NCI-H187 treated with DMSO at 0.1 percent for 48 hours (cell line): ENCODE data around the gene VPS4A.

Source experiments
- DNase-seq: peaks from one replicate; lab custom pipeline; 2025; lab: John Stamatoyannopoulos, UW

Gene VPS4A

GRCh38 chr16:69366431-69366830, 55.3 kb downstream of the VPS4A start:
- DNase-seq, result no peak

- DNase-seq, result no peak
Observed at GRCh38 chr16:69367980-69368379, 56.8 kb downstream of the VPS4A start.

GRCh38 chr16:69368866-69369265, 57.7 kb downstream of the VPS4A start:
- DNase-seq, result no peak

DNA sequence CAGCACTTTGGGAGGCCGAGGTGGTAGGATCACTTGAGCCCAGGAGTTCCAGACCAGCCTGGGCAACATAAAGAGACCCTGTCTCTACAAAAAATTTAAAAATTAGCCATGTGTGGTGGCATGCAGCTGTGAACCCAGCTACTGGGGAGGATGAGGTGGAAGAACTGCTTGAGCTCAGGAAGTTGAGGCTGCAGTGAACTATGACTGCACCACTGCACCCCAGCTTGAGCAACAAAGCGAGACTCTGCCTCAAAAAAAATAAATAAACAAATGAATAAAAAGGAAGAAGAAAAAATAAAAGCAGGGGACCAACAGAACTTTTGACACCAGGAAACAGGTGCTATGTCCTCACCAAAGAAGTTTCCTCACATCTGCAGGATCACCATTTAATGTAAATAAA, 60.4 kb downstream of the VPS4A start:
- DNase-seq, result no peak

DNA sequence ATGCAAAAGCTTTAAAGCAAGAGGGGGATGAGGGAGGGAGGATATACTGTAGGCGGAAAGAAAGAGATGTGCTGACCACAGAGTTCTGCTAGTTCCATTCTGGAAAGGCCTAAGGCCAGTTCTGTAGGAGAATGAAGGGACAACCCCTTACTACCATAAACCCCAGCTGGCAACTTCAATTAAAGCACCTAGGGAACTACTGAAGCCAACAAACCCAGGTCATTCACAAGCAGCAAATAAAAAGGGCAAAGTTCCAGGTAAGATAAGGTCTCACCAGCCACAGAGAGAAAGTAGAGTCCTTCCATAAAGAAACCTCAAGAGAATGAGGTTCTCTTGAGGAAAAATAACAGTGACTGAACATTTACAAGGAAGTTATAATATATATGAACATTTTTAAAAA, 61.9 kb downstream of the VPS4A start:
- no peak for DNase-seq
